PC-9 (cell line): Measurements from ENCODE around the gene POLR2F. TPM values are rescaled to one million over a fixed set of nuclear protein-coding genes. Genes with fewer than 3 reads are reported as not detected.

ENCODE experiments used
- BruUV-seq: library from RNA; stranded (reverse); fragments of 400-500 nt; replicated peaks from 2 replicates; lab custom pipeline; 2021; lab: Mats Ljungman, UMichigan
- CTCF ChIA-PET: fragments of 300-600 bp; sonication (Branson Sonifier 250); formaldehyde crosslinking; loops from one replicate; lab custom pipeline; 2022; ENCODE audit warnings: antibody characterized with exemption; lab: Charles Lee
- POLR2A ChIA-PET: fragments of 300-600 bp; sonication (Branson Sonifier 250); formaldehyde crosslinking; loops from one replicate; lab custom pipeline; 2022; ENCODE audit warnings: antibody characterized with exemption; ENCODE audit not compliant: unreplicated experiment; lab: Charles Lee
- DNase-seq, 2 experiments: peaks; one replicate each; pipeline versions ENCODE4 v3.0.0 to v3.0.0-alpha.2; 2015 to 2022; ENCODE audit warnings: mixed read lengths in 1 of 2
- H2AFZ ChIP-seq: fragments of 200-600 bp; sonication (generic); 2 replicates; pipeline ENCODE4 v1.8.1; 2017; ENCODE audit warnings: antibody characterized with exemption
- H3F3A ChIP-seq: fragments of 200-600 bp; sonication (generic); 2 replicates; pipeline ENCODE4 v1.8.1; 2017; ENCODE audit warnings: antibody characterized with exemption, mild to moderate bottlenecking, low read depth; ENCODE audit not compliant: insufficient read depth
- H3K27ac ChIP-seq: fragments of 200-600 bp; sonication (generic); 2 replicates; pipeline ENCODE4 v1.6.1; 2016; ENCODE audit warnings: mixed run types
- H3K27me3 ChIP-seq: fragments of 200-600 bp; sonication (generic); 2 replicates; pipeline ENCODE4 v1.6.1; 2016; ENCODE audit warnings: low read depth, mixed run types; ENCODE audit not compliant: insufficient read depth
- H3K36me3 ChIP-seq: fragments of 200-600 bp; sonication (generic); 2 replicates; pipeline ENCODE4 v1.6.1; 2016; ENCODE audit warnings: low read depth, mixed run types
- H3K4me1 ChIP-seq: fragments of 200-600 bp; sonication (generic); replicated peaks from 2 replicates; pipeline ENCODE4 v1.6.1; 2016; ENCODE audit warnings: mixed run types; ENCODE audit not compliant: insufficient read depth
- H3K4me2 ChIP-seq: fragments of 200-600 bp; sonication (generic); 2 replicates; pipeline ENCODE4 v1.6.1; 2017; ENCODE audit warnings: mixed run types
- H3K4me3 ChIP-seq: fragments of 200-600 bp; sonication (generic); 2 replicates; pipeline ENCODE4 v1.6.1; 2016; ENCODE audit warnings: mixed run types
- H3K79me2 ChIP-seq: fragments of 200-600 bp; sonication (generic); 2 replicates; pipeline ENCODE4 v1.6.1; 2017; ENCODE audit warnings: low read depth, mixed run types
- H3K9me2 ChIP-seq: fragments of 200-600 bp; sonication (generic); 2 replicates; pipeline ENCODE4 v1.8.1; 2017; ENCODE audit warnings: mild to moderate bottlenecking; ENCODE audit not compliant: insufficient read depth
- H3K9me3 ChIP-seq: fragments of 200-600 bp; sonication (generic); 2 replicates; pipeline ENCODE4 v1.8.1; 2016; ENCODE audit warnings: low read depth; ENCODE audit not compliant: insufficient read depth
- H4K20me1 ChIP-seq: fragments of 200-600 bp; sonication (generic); 2 replicates; pipeline ENCODE4 v1.8.1; 2017; ENCODE audit not compliant: insufficient read depth
- CTCF ChIP-seq: fragments of 200-600 bp; sonication (generic); conservative IDR thresholded peaks from 2 replicates; pipeline ENCODE4 v1.6.1; 2017; ENCODE audit warnings: mixed run types, antibody characterized with exemption, mild to moderate bottlenecking, moderate library complexity
- EZH2 ChIP-seq: fragments of 200-600 bp; sonication (generic); IDR thresholded peaks from 2 replicates; pipeline ENCODE4 v1.8.0; 2017; ENCODE audit warnings: antibody characterized with exemption, low read depth
- intact Hi-C: fragments of 100-400 bp; cut with micrococcal nuclease; formaldehyde crosslinking; loops from one replicate; pipeline ENCODE4 v1.10.0; 2022; ENCODE audit not compliant: unreplicated experiment
- total RNA-seq: library from RNA; stranded (reverse); gene quantifications from 2 replicates; pipeline ENCODE4 v1.2.3, GENCODE V29; 2021

The POLR2F gene
- total RNA-seq, 1 experiment from 2014 or later: 180 TPM

- Histone ChIP-seq H3K4me3 (no peak overlapping the region), H3K4me1 (no peaks in the 10 kb centered on the region), H3K4me2 (no peak overlapping the region), H3K27ac (no peak overlapping the region), H3K9me2 (no peaks in the 10 kb centered on the region), H4K20me1 (peaks cover 16% of the 10 kb centered on the region), H3F3A (peaks cover 13% of the 10 kb centered on the region), H3K36me3 (peaks cover 22% of the 10 kb centered on the region; the same call in 1 of the 2 replicates), H3K27me3 (no peaks in the 10 kb centered on the region), H3K9me3 (no peaks in the 10 kb centered on the region), H2AFZ (no peak overlapping the region), H3K79me2 (peaks cover 13% of the 10 kb centered on the region)
- no TSS peak for BruUV-seq
- no peak for DNase-seq
- TF ChIP-seq CTCF (no peak), EZH2 (no peak)
- CTCF ChIA-PET: no interaction called here
- intact Hi-C loops: loop anchor here (10.0 kb wide), 2 partner anchors 364 to 434 kb away; partner anchors contain the start of gene GGA1
- POLR2A ChIA-PET: no interaction called here
Measured at GRCh38 chr22:37968452-37969251, 15.2 kb downstream of the POLR2F start.

DNA sequence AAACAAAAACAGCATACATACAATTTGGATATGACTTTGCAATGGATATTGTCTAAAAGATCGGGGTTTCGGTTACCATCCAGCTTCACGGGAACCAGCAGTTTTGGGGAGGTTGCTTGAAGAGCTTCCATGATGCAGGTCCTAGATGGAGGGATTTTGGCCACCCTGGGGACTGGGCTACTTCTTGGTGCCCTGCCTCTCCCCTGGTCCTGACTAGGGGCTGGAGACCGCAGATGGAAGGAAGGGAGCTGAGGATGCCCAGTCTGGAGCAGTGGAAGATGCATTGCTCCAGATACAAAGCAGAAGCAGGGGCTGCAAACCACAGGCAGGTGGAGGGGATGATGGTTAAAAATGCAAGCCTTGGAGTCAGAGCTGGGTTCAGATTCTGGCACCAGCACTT is 17.4 kb downstream of the POLR2F start:
- POLR2A ChIA-PET: interaction anchor here (0.5 kb wide), 2 partner anchors 14 to 735 kb away, joined by 4 to 5 read pairs; partner anchors contain the start of gene GTPBP1
- no peak overlapping the region for H3K4me2 ChIP-seq
- CTCF ChIA-PET: no interaction called here
- peaks cover 19% of the 10 kb centered on the region; the same call in 1 of the 2 replicates for H3K36me3 ChIP-seq
- H2AFZ ChIP-seq: no peak overlapping the region
- DNase-seq: no peak
- no peak overlapping the region for H3K27ac ChIP-seq
- no peaks in the 10 kb centered on the region for H3K9me2 ChIP-seq
- no peaks in the 10 kb centered on the region for H3K4me1 ChIP-seq
- H3K4me3 ChIP-seq: no peak overlapping the region
- no peaks in the 10 kb centered on the region for H3K9me3 ChIP-seq
- H3K27me3 ChIP-seq: no peaks in the 10 kb centered on the region
- H3K79me2 ChIP-seq: peaks cover 8% of the 10 kb centered on the region
- no TSS peak for BruUV-seq
- no peaks in the 10 kb centered on the region; the same call in 1 of the 2 replicates for H3F3A ChIP-seq
- peaks cover 9% of the 10 kb centered on the region for H4K20me1 ChIP-seq
- intact Hi-C loops: no loop called here
- TF ChIP-seq CTCF (no peak), EZH2 (no peak)

- Histone ChIP-seq H3K27me3 (no peaks in the 10 kb centered on the region), H3K79me2 (no peaks in the 10 kb centered on the region), H3K4me1 (no peaks in the 10 kb centered on the region), H3K9me3 (no peaks in the 10 kb centered on the region), H3K4me2 (no peak overlapping the region), H3K36me3 (peaks cover 10% of the 10 kb centered on the region; the same call in 1 of the 2 replicates), H3F3A (peaks cover 4% of the 10 kb centered on the region; the same call in 1 of the 2 replicates), H3K4me3 (no peak overlapping the region), H3K27ac (no peak overlapping the region), H4K20me1 (peaks cover under 1% of the 10 kb centered on the region; the same call in 1 of the 2 replicates), H2AFZ (no peak overlapping the region), H3K9me2 (no peaks in the 10 kb centered on the region)
- TF ChIP-seq CTCF (no peak), EZH2 (no peak)
- BruUV-seq: no TSS peak
- POLR2A ChIA-PET: interaction anchor here (0.5 kb wide), 1 partner anchor 734 kb away, joined by 4 read pairs; the partner anchor contains the start of gene GTPBP1
- CTCF ChIA-PET: interaction anchor here (0.7 kb wide), 1 partner anchor 80 kb away, joined by 3 read pairs; no protein-coding TSS in a partner anchor
- intact Hi-C loops: no loop called here
- DNase-seq: no peak
Measured at GRCh38 chr22:37971475-37972434, 18.3 kb downstream of the POLR2F start.
